Pulmonary artery endothelial cell (primary cell): ENCODE data around the gene KCNK13. TPM values are rescaled to one million over a fixed set of nuclear protein-coding genes. Genes with fewer than 3 reads are reported as not detected.
"Not testable (repeated sequence)": the region's sequence is repeated elsewhere in the genome, so short reads cannot be mapped to it uniquely, and the experiment has no call there.

Experiments
- DNase-seq: peaks from one replicate; pipeline ENCODE4 v3.0.0-alpha.2; 2011; ENCODE audit warnings: low read depth, low spot score
- total RNA-seq: library from RNA; depleted of rRNA; stranded (reverse); fragments of >200 nt; gene quantifications from 2 replicates; pipeline ENCODE4 v1.2.3, GENCODE V29; 2014

KCNK13 gene
- total RNA-seq, 1 donor from 2014 or later: not detected

GRCh38 chr14:90060965-90061684 lies 669 bp upstream of the KCNK13 start:
- DNase-seq: no peak

- no peak for DNase-seq
These were observed 467 bp downstream of the KCNK13 start for GRCh38 chr14:90062127-90062794.

- no peak for DNase-seq
These were observed 1.2 kb downstream of the KCNK13 start for GRCh38 chr14:90062822-90063539.

GRCh38 chr14:90072350-90072749 lies 10.6 kb downstream of the KCNK13 start:
- DNase-seq: no peak

- no peak for DNase-seq
These were observed 17.8 kb downstream of the KCNK13 start for GRCh38 chr14:90079576-90079975.

- DNase-seq: no peak
These were observed 25.6 kb downstream of the KCNK13 start for GRCh38 chr14:90087433-90087832.

- DNase-seq: no peak
These were observed 26.4 kb downstream of the KCNK13 start for GRCh38 chr14:90088176-90088575.

GRCh38 chr14:90089486-90089885 lies 27.7 kb downstream of the KCNK13 start:
- DNase-seq: not testable (repeated sequence)

- DNase-seq: peak; percentile 46
These were observed 29.6 kb downstream of the KCNK13 start for GRCh38 chr14:90091393-90091792.

- DNase-seq: no peak
These were observed 32.3 kb downstream of the KCNK13 start for GRCh38 chr14:90093942-90094595.

GRCh38 chr14:90095096-90095495 lies 33.3 kb downstream of the KCNK13 start:
- DNase-seq: no peak

GRCh38 chr14:90096566-90096965 lies 34.8 kb downstream of the KCNK13 start:
- DNase-seq: no peak

- no peak for DNase-seq
These were observed 42.0 kb downstream of the KCNK13 start for GRCh38 chr14:90103808-90104207.

GRCh38 chr14:90105756-90106155 lies 44.0 kb downstream of the KCNK13 start:
- no peak for DNase-seq

GRCh38 chr14:90107789-90108188 lies 46.0 kb downstream of the KCNK13 start:
- DNase-seq: no peak

- DNase-seq: no peak
These were observed 48.1 kb downstream of the KCNK13 start for GRCh38 chr14:90109858-90110257.

GRCh38 chr14:90111895-90112534 lies 50.2 kb downstream of the KCNK13 start:
- no peak for DNase-seq

GRCh38 chr14:90114554-90114953 lies 52.8 kb downstream of the KCNK13 start:
- DNase-seq: no peak

- DNase-seq: no peak
These were observed 54.0 kb downstream of the KCNK13 start for GRCh38 chr14:90115780-90116179.

GRCh38 chr14:90116444-90116843 lies 54.6 kb downstream of the KCNK13 start:
- no peak for DNase-seq

GRCh38 chr14:90118027-90118426 lies 56.2 kb downstream of the KCNK13 start:
- no peak for DNase-seq
